HG02642 (cell line): ENCODE results near the gene CD4.
A peak's percentile ranks its signal among the peaks of the same experiment; 100 is the strongest.

Source experiments
- ATAC-seq: cut with Tn5 transposase; IDR thresholded peaks from one replicate; pipeline ENCODE4 v1.9.1; 2021; ENCODE audit warnings: mild to moderate bottlenecking; ENCODE audit not compliant: unreplicated experiment, poor library complexity

The CD4 gene

DNA sequence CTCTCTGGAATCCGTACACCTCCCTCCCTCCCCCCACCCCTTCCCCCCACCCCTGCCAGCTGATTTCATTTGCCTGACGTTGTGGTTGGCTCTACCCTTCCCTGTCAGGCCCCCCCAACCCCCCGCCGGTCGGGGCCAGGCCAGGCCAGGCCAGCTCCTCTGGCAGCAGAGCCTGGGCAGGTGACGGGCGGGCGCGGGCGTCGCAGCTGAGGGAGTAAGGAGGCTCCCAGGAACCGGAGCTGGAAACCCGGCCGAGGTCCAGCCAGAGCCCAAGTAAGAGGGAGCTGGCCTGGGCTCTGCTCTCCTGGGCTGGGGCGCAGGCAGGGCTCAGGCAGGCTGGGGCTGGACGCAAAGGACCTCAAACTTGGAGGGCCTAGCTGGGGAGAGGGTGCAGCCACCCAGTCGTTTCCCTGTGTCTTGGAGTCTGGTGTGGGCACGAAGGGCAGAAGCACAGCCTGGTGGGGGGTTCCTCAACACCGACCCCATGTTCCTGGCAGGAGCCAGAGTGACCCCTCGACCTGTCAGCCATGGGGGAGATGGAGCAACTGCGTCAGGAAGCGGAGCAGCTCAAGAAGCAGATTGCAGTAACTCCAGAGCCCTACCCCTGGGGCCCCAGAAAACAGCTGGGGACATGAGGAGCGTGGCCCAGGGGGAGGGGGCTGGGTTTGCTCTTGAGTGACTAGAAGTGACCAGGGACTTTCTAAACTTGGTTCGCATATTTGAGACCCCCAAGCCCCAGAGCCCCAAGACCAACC lies 51.6 kb downstream of the CD4 start, which contains the start of gene GNB3:
GNB3 (plus strand) TSS at position 165 of the 755 bp plus-strand sequence; CDS start at position 528, 363 bp downstream.
- ATAC-seq = no peak

DNA sequence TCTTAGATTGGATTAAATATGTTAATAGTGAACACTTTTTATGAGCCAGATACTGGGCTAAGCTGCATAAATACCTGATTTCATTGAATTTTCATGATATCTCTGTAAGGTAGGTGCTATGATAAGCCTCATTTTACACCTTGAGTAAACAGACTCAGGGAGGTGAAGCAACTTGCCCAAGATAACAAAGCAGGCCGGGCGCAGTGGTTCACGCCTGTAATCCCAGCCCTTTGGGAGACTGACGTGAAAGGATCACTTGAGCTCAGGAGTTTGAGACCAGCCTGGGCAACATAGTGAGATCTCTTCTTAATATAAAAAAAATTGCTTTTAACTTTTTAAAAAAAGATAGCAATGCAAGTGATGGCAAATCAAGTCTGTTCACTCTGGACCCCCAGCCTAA lies 52.7 kb downstream of the CD4 start:
- no peak for ATAC-seq

DNA sequence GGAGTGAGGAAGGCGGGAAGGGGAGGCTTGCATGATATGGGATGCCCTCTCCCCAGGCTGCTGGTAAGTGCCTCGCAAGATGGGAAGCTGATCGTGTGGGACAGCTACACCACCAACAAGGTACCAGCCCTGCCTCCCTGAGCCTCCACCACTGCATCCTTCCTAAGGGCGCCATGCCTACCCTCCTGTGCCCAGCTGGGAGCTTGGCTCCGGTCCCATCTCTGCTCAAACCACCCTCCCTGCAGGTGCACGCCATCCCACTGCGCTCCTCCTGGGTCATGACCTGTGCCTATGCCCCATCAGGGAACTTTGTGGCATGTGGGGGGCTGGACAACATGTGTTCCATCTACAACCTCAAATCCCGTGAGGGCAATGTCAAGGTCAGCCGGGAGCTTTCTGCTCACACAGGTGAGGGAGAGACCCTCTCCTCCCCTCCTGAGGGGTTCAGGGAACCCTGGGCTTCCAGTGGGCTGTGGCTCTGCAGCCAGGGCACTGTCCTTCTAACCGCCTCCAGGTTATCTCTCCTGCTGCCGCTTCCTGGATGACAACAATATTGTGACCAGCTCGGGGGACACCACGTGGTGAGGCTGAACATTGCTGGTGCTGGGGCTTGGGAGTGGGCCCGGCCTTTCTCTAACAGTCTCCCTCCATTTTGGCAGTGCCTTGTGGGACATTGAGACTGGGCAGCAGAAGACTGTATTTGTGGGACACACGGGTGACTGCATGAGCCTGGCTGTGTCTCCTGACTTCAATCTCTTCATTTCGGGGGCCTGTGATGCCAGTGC lies 54.0 kb downstream of the CD4 start:
- no peak for ATAC-seq

- ATAC-seq = no peak
Measured at GRCh38 chr12:6845395-6845794, 56.1 kb downstream of the CD4 start.

DNA sequence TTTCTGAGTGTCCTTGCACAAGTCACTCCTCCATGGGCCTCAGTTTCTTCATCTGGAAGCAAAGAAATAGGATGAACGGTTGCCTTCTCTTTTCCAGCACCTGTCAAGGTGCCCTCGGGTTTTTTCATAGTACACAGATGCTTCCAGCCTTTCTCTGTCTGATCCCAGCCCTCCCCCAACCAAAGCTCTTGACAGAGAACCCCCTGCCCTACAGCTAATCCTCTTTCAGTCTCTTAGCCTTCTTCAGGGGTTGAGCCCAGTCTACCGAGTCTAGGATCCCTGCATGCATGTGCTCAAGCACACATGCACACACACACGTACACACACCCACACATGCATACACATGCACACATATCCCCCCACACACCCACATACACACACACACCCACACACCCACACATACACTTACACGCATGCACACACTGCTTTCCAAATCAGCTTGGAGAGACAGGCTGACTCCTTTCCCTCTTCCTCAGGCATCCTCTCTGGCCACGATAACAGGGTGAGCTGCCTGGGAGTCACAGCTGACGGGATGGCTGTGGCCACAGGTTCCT lies 57.1 kb downstream of the CD4 start:
- ATAC-seq = no peak

DNA sequence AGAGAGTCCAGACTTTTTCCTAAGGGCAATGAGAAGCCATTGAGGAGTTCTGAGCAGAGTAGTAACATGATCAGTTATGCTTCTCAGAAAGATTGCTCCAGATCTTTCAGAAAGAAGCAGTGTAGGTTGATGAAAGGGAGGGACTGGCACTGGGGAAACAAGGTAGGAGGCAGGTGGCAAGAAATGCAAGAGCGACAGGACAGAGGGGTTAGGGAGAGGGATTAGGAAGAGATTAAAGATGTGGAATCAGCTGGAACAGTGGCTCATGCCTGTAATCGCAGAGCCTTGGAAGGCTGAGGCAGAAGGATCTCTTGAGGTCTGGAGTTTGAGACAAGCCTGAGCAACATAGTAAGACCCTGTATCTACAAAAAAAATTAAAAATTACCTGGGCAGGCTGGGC lies 58.3 kb downstream of the CD4 start:
- no peak for ATAC-seq

DNA sequence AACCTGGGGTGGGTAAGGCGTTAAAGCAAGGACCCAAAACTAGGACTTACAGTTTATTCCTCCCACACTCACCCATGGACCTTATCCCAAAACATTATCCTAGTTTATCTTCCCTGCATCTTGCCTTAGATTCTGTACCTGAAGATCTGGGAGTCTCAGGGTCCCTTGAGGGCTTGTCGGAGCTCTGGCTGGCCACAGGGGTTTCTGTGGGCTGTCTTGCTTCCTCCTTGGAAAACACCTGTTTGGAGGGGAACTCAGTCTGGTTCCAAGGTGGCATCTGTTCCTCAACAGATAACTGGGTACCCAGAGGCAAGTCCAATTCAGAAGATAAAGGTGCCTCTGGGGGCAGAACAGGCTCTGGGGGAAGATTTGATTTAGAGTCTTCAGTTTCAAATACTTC lies 60.1 kb downstream of the CD4 start:
- no peak for ATAC-seq

GRCh38 chr12:6849976-6850560 lies 60.7 kb downstream of the CD4 start:
- no peak for ATAC-seq

GRCh38 chr12:6850796-6851152 lies 61.4 kb downstream of the CD4 start:
- ATAC-seq = no peak

DNA sequence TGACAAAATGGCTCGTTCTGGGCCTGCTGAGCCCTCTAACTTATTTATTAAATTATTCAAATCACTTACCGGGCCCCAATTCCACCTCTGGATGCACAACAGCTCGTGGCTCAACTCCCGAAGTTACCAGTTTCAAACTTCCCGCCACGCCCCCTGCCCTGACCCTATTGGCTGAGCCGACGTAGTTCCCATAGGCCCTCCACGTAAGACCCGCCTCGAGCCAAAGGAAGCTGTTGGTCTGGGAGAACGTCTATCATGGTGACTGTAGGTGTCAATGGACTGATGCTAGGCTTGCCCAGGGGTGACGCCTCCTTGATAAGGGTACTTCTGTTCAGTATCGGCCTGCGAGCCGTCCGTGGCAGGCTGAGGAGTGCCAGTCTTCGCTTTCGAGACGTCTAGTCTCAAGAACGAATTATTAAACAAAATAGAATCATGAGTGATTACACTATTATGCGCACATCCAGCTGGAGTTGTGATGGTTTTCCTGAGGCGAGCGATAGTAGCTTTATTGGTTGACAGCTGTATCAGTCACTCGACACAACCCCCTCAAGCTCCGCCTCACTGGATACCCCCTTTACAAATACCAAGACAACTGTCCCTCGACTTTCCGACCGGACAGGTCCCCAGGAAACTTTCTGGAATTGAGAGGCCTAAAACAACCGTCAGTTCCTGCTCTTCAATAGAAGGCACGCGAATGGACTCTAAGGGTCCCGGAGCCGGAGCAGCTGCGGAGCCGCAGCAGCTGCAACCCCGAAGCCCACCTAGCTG lies 62.0 kb downstream of the CD4 start, which contains the start of gene CDCA3:
CDCA3 (minus strand) TSS at position 134 of the 768 bp plus-strand sequence. CDS start 334 bp downstream, outside the sequence.
- ATAC-seq = peak; percentile 56

DNA sequence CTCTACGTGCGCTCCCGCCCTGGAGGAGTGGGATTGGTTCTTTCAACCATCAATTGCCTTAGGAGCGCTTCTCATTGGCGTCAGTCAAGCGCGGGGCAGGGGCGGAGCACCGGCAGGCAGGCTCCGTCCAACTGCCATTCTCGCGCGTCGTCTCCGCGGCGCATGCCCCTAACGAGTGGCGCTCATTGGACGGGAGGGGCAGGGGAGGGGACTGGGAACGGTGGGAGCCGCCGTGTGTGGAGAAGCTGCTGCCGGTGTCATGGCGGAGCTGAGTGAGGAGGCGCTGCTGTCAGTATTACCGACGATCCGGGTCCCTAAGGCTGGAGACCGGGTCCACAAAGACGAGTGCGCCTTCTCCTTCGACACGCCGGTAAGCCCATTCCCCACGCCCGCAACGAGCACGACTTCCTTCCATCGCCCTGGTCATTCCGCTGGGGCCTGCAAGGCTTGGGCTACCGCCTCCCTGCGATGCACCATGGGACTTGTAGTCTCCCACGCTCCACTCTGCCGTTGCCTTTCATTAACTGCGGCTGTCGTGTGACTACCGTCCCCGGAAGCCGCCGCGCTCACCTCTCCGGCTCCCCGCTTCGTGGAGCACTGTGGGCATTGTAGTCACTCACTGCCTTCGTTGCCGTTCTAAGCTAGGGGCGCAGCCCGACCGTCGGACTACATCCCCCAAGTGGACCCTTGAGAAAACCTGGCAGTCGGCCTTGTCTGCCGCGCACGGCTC lies 62.8 kb downstream of the CD4 start, which contains the start of gene USP5:
USP5 (plus strand) TSS at position 230 of the 730 bp plus-strand sequence; CDS start at position 260, 30 bp downstream.
- ATAC-seq = peak; percentile 72

- ATAC-seq = no peak
Measured at GRCh38 chr12:6852651-6853354, 63.5 kb downstream of the CD4 start.

GRCh38 chr12:6853626-6854025 lies 64.3 kb downstream of the CD4 start:
- no peak for ATAC-seq

GRCh38 chr12:6854036-6854435 lies 64.7 kb downstream of the CD4 start:
- ATAC-seq = no peak

GRCh38 chr12:6855322-6855721 lies 66.0 kb downstream of the CD4 start:
- no peak for ATAC-seq

- ATAC-seq = no peak
Measured at GRCh38 chr12:6858799-6859198, 69.5 kb downstream of the CD4 start.

- no peak for ATAC-seq
Measured at GRCh38 chr12:6860116-6860515, 70.8 kb downstream of the CD4 start.

DNA sequence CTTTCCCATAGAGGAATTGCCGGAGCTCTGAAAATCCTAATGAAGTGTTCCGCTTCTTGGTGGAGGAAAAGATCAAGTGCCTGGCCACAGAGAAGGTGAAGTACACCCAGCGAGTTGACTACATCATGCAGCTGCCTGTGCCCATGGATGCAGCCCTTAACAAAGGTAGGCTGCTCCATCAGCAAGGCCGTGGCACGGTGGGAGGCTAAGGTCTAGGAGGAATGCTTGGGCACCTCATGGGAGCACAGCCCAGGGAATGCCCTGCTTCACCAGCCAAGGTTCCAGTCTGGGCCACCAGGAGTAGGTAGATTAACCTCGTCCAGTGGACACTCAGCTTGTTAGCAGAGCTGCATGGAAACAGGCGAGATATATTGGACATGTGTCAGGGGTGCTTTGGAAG lies 71.6 kb downstream of the CD4 start:
- no peak for ATAC-seq

GRCh38 chr12:6861391-6861790 lies 72.1 kb downstream of the CD4 start:
- no peak for ATAC-seq
